ENCODE data around the gene ARF4. TPM values are rescaled to one million over a fixed set of nuclear protein-coding genes. Genes with fewer than 3 reads are reported as not detected.

The ARF4 gene
- total RNA-seq, 1 experiment from 2014 or later = 182 TPM

DNA sequence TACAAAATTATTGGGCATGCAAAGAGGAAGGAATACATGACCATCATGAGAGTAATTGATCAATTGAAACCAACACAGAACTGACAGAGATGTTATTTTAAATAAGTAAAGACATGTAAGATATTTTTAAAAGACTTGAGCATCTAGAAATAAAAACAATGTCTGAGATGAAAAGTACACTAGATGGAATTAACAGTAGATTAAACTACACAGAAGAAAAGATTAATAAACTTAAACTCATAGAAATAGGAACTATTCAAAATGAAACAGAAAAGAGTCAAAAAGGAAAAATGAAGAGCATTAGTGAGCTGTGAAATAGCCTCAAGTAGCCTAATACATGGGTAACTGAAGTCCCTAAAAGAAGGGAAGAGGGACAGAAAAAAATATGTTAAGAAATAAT lies 8.5 kb upstream of the ARF4 start:
- Histone ChIP-seq H3K4me2 (no peak overlapping the region), H3K79me2 (ENCODE audit: low read depth) (no peaks in the 10 kb centered on the region), H3K9me3 (ENCODE audit: insufficient read depth, low read depth) (no peaks in the 10 kb centered on the region), H3K9me2 (ENCODE audit: insufficient read depth) (no peaks in the 10 kb centered on the region), H3K4me3 (no peak overlapping the region), H4K20me1 (ENCODE audit: insufficient read depth) (no peaks in the 10 kb centered on the region), H3F3A (ENCODE audit: insufficient read depth, low read depth) (no peaks in the 10 kb centered on the region), H3K27ac (no peak overlapping the region), H3K27me3 (ENCODE audit: insufficient read depth, low read depth) (no peaks in the 10 kb centered on the region), H3K36me3 (ENCODE audit: low read depth) (no peaks in the 10 kb centered on the region), H2AFZ (no peak overlapping the region), H3K4me1 (replicated peaks; ENCODE audit: insufficient read depth) (no peaks in the 10 kb centered on the region)
- intact Hi-C loops (cut with micrococcal nuclease; ENCODE audit: unreplicated experiment) = no loop called here
- no TSS peak for BruUV-seq (replicated peaks)
- DNase-seq = no peak
- ChIA-PET CTCF (no interaction called here), POLR2A (ENCODE audit: unreplicated experiment) (no interaction called here)
- TF ChIP-seq, protein P1, sequence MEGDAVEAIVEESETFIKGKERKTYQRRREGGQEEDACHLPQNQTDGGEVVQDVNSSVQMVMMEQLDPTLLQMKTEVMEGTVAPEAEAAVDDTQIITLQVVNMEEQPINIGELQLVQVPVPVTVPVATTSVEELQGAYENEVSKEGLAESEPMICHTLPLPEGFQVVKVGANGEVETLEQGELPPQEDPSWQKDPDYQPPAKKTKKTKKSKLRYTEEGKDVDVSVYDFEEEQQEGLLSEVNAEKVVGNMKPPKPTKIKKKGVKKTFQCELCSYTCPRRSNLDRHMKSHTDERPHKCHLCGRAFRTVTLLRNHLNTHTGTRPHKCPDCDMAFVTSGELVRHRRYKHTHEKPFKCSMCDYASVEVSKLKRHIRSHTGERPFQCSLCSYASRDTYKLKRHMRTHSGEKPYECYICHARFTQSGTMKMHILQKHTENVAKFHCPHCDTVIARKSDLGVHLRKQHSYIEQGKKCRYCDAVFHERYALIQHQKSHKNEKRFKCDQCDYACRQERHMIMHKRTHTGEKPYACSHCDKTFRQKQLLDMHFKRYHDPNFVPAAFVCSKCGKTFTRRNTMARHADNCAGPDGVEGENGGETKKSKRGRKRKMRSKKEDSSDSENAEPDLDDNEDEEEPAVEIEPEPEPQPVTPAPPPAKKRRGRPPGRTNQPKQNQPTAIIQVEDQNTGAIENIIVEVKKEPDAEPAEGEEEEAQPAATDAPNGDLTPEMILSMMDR (conservative IDR thresholded peaks at IDR 0.05) = no peak
- no peak for TF ChIP-seq EZH2 (IDR thresholded peaks at IDR 0.05; ENCODE audit: low read depth)

GRCh38 chr3:57604971-57605370 lies 7.8 kb upstream of the ARF4 start:
- no peaks in the 10 kb centered on the region for H3K27me3 ChIP-seq (ENCODE audit: insufficient read depth, low read depth)
- no peak overlapping the region for H3K4me3 ChIP-seq
- ChIA-PET CTCF (no interaction called here), POLR2A (ENCODE audit: unreplicated experiment) (no interaction called here)
- no peaks in the 10 kb centered on the region for H3K9me2 ChIP-seq (ENCODE audit: insufficient read depth)
- DNase-seq = no peak
- no peak overlapping the region for H3K4me2 ChIP-seq
- no peak for TF ChIP-seq EZH2 (IDR thresholded peaks at IDR 0.05; ENCODE audit: low read depth)
- TF ChIP-seq, protein P1 (conservative IDR thresholded peaks at IDR 0.05) = no peak
- no TSS peak for BruUV-seq (replicated peaks)
- no peaks in the 10 kb centered on the region for H3K79me2 ChIP-seq (ENCODE audit: low read depth)
- intact Hi-C loops (cut with micrococcal nuclease; ENCODE audit: unreplicated experiment) = no loop called here
- no peaks in the 10 kb centered on the region for H3K9me3 ChIP-seq (ENCODE audit: insufficient read depth, low read depth)
- H3K27ac ChIP-seq = no peak overlapping the region
- no peaks in the 10 kb centered on the region for H3F3A ChIP-seq (ENCODE audit: insufficient read depth, low read depth)
- H3K4me1 ChIP-seq (replicated peaks; ENCODE audit: insufficient read depth) = no peaks in the 10 kb centered on the region
- no peaks in the 10 kb centered on the region for H4K20me1 ChIP-seq (ENCODE audit: insufficient read depth)
- H3K36me3 ChIP-seq (ENCODE audit: low read depth) = no peaks in the 10 kb centered on the region
- H2AFZ ChIP-seq = no peak overlapping the region

DNA sequence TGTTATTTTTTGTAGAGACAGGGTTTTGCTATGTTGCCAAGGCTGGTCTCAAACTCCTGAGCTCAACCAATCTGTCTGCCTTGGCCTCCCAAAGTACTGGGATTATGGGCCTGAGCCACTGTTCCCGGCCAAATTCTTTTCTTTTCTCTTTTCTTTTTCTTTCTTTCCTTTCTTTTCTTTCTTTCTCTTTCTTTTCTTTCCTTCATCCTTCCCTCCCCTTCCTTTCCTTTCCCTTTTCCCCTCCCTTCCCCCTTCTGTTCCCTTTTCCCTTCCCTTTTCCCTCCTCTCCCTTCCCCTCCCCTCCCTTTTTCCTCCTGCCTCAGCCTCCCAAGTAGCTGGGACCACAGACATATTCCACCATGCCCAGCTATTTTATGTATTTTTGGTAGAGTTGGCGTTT lies 3.1 kb upstream of the ARF4 start:
- intact Hi-C loops (cut with micrococcal nuclease; ENCODE audit: unreplicated experiment) = no loop called here
- ChIA-PET POLR2A (ENCODE audit: unreplicated experiment) (no interaction called here), CTCF (interaction anchor here (0.6 kb wide), 2 partner anchors 34 to 225 kb away, joined by 9 to 19 read pairs; no protein-coding TSS in a partner anchor)
- Histone ChIP-seq H3K9me2 (ENCODE audit: insufficient read depth) (no peaks in the 10 kb centered on the region), H3F3A (ENCODE audit: insufficient read depth, low read depth) (peaks cover 39% of the 10 kb centered on the region), H3K9me3 (ENCODE audit: insufficient read depth, low read depth) (no peaks in the 10 kb centered on the region), H4K20me1 (ENCODE audit: insufficient read depth) (peaks cover 11% of the 10 kb centered on the region), H3K27me3 (ENCODE audit: insufficient read depth, low read depth) (no peaks in the 10 kb centered on the region), H3K79me2 (ENCODE audit: low read depth) (peaks cover 34% of the 10 kb centered on the region), H2AFZ (no peak overlapping the region), H3K27ac (no peak overlapping the region), H3K4me2 (no peak overlapping the region), H3K36me3 (ENCODE audit: low read depth) (peaks cover 4% of the 10 kb centered on the region; the same call in 1 of the 2 replicates), H3K4me3 (no peak overlapping the region), H3K4me1 (replicated peaks; ENCODE audit: insufficient read depth) (peaks cover 7% of the 10 kb centered on the region; the same call in 1 of the 2 replicates)
- DNase-seq = no peak
- TF ChIP-seq, protein P1 (conservative IDR thresholded peaks at IDR 0.05) = no peak
- no peak for TF ChIP-seq EZH2 (IDR thresholded peaks at IDR 0.05; ENCODE audit: low read depth)
- BruUV-seq (replicated peaks) = no TSS peak
